Measurements from ENCODE around the gene EIF2A. TPM values are rescaled to one million over a fixed set of nuclear protein-coding genes. Genes with fewer than 3 reads are reported as not detected.

The EIF2A gene
- total and polyA plus RNA-seq, 11 donors: 44.3 to 112 (median 68.0) TPM

DNA sequence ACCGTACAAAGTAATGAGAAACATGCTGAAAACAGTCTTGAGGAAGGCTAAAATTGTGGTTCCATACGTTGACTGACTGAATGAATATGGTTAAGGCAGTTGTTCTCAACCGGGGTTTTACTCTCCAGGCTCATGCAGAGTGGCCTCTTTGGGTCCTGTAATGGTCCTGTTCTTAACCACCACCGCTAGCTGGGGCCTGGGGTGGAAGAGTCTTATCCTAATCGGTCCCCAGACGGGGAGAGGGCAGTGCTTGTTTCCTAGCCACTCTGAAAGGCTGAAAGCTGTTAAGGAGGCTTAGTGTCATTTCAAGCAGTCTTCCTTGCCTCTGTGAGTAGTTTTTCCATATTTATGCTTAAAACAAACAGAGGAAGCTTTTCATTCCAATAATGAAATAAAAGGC lies 88.5 kb downstream of the EIF2A start:
- Histone ChIP-seq H3K9me3 (no peaks in the 10 kb centered on the region), H3K36me3 (peaks cover 0 to 22% (median 16%) of the 10 kb centered on the region in 9 donors), H3K4me3 (no peak overlapping the region), H3K27ac (no peak overlapping the region), H3K4me1 (peaks cover 0 to 9% (median 0%) of the 10 kb centered on the region in 12 donors), H3K27me3 (no peaks in the 10 kb centered on the region)
- intact Hi-C loops (cut with DNase I): no loop called here
- ATAC-seq (no peak), DNase-seq (no peak)
- TF ChIP-seq POLR2A (IDR thresholded peaks at IDR 0.05): no peak
- TF ChIP-seq, protein P1, sequence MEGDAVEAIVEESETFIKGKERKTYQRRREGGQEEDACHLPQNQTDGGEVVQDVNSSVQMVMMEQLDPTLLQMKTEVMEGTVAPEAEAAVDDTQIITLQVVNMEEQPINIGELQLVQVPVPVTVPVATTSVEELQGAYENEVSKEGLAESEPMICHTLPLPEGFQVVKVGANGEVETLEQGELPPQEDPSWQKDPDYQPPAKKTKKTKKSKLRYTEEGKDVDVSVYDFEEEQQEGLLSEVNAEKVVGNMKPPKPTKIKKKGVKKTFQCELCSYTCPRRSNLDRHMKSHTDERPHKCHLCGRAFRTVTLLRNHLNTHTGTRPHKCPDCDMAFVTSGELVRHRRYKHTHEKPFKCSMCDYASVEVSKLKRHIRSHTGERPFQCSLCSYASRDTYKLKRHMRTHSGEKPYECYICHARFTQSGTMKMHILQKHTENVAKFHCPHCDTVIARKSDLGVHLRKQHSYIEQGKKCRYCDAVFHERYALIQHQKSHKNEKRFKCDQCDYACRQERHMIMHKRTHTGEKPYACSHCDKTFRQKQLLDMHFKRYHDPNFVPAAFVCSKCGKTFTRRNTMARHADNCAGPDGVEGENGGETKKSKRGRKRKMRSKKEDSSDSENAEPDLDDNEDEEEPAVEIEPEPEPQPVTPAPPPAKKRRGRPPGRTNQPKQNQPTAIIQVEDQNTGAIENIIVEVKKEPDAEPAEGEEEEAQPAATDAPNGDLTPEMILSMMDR (IDR thresholded peaks at IDR 0.05): no peak
- 43 to 67% (median 56%) methylated on average over 6 of the region's 6 CpGs for WGBS, 4 donors

DNA sequence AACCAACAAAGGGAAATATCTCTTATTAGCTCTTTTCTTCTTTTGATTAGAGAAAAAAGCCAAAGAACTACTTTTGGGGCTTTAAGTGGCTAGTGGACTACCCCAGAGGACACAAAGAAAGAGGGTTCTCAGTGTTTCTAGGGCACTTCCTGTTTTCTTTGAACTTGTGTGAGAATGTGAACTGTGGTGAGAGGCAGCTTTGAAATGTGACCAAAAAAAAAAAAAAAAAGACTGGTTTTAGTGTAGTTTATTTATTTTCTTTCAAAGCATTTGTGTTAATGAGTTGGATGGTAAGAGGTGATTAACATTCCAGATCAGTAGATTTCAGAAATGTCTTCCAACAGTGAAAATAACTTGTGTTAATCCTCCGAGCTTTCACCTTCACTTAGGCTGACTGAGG lies 88.9 kb downstream of the EIF2A start:
- TF ChIP-seq, protein P1 (IDR thresholded peaks at IDR 0.05): no peak
- no peak for TF ChIP-seq POLR2A (IDR thresholded peaks at IDR 0.05)
- no peak for DNase-seq
- no peak for ATAC-seq
- 90 to 95% (median 91%) methylated on average over 1 of the region's 1 CpG for WGBS, 4 donors
- H3K4me3 ChIP-seq: no peak overlapping the region
- H3K27me3 ChIP-seq: no peaks in the 10 kb centered on the region
- no peak overlapping the region for H3K27ac ChIP-seq
- H3K36me3 ChIP-seq: peaks cover 0 to 17% (median 13%) of the 10 kb centered on the region in 9 donors
- H3K4me1 ChIP-seq: peaks cover 0 to 9% (median 0%) of the 10 kb centered on the region in 12 donors
- intact Hi-C loops (cut with DNase I): no loop called here
- no peaks in the 10 kb centered on the region for H3K9me3 ChIP-seq

Other genes starting within 250 kb of the EIF2A start
- 10 to 100 TPM; 12.7 to 55.8 (median 32.6) TPM for gene TSC22D2, start 138.5 kb upstream of the EIF2A start, total RNA-seq
- 10 to 100 TPM; 11.5 to 22.6 TPM for gene TSC22D2, start 138.5 kb upstream of the EIF2A start, polyA plus RNA-seq
- 10 to 100 TPM; 19.5 to 86.9 (median 26.3) TPM for gene SERP1, start 291 bp upstream of the EIF2A start, total RNA-seq
- 10 to 100 TPM; 14.8 to 50.7 TPM for gene SERP1, start 291 bp upstream of the EIF2A start, polyA plus RNA-seq
- gene SELENOT, start 56.5 kb downstream of the EIF2A start, total RNA-seq: 100 to 1,000 TPM in 2 of 9 donors, 10 to 100 TPM in 7; 62.7 to 103 (median 80.1) TPM
- gene SELENOT, start 56.5 kb downstream of the EIF2A start, polyA plus RNA-seq: 100 to 1,000 TPM in 1 of 2 donors, 10 to 100 TPM in 1; 19.4 to 120 TPM
- under 1 TPM in 2 of 9 donors, not detected in 7; 0.32 to 0.54 TPM for gene ERICH6, start 157.1 kb downstream of the EIF2A start, total RNA-seq
- gene ERICH6, start 157.1 kb downstream of the EIF2A start, polyA plus RNA-seq: not detected
- 10 to 100 TPM; 16.9 to 38.7 (median 23.4) TPM for gene SIAH2, start 216.4 kb downstream of the EIF2A start, total RNA-seq
- gene SIAH2, start 216.4 kb downstream of the EIF2A start, polyA plus RNA-seq: 10 to 100 TPM in 1 of 2 donors, 1 to 10 TPM in 1; 7.1 to 24.9 TPM

All from heart left ventricle (tissue), 16 donors.